Panc1 (cell line): ENCODE data around the gene STK32C.

Experiments used
- CTCF ChIP-seq: fragments of 450-650 bp; IDR thresholded peaks from 2 replicates; pipeline ENCODE4 v1.5.1; 2017; ENCODE audit warnings: mild to moderate bottlenecking
- POLR2AphosphoS5 ChIP-seq: IDR thresholded peaks from 2 replicates; pipeline ENCODE4 v1.6.1; 2012; ENCODE audit warnings: mild to moderate bottlenecking, low read depth, low read length, moderate library complexity

- TF ChIP-seq POLR2AphosphoS5, result no peak
- TF ChIP-seq CTCF, result no peak
Measured at GRCh38 chr10:132257907-132258306, 49.8 kb downstream of the STK32C start.
